ENCODE measurements around the gene RAB17.
A peak's percentile ranks its signal among the peaks of the same experiment; 100 is the strongest.
"Not testable (repeated sequence)": the region's sequence is repeated elsewhere in the genome, so short reads cannot be mapped to it uniquely, and the experiment has no call there.

Gene RAB17

DNA sequence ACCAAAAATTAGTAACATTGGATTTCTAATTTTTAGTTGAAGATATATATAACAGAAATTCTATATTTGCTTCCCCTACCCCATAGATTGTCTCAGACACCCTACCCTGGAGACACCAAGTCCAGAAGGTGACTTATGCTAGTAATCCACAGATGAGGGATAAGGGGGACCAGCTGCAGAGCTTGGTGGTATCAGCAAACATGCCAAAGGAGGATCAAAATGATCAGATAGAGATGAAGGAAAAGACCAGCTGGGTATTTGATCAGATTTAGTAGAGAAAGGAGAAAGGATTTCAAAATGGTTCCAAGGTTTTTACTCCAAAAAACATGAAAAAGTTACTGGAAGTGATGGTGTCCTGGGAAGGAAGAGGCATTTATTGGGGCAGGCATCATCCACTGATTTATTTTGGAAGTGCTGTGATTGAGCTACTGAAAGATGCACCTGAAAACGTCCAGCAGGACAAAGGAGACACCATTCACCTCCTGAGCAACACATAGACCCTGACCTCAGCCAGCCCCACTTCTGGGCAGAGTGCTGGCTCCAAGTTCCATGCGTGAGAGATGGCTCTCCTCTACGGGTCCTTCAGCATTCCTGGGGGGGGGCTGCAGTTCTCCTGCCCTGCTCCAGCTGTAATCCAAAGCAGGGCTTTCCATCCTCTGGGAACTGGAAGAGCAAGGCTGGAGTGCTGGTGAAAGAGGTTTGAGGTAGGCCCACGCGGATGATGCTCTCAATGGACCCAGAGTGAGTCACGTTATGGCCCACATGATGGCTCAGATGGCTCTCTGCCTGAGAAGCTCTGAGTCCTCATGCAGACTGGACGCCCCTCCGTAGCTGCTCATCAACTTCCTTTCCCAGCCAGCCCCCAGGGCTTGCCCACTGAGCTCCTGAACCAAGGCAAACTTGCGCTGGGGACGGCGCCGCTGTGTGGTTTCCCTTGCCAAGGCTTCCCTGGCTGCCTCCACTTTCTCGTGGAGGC is 33.2 kb upstream of the RAB17 start:
- DNase-seq: no peak

DNA sequence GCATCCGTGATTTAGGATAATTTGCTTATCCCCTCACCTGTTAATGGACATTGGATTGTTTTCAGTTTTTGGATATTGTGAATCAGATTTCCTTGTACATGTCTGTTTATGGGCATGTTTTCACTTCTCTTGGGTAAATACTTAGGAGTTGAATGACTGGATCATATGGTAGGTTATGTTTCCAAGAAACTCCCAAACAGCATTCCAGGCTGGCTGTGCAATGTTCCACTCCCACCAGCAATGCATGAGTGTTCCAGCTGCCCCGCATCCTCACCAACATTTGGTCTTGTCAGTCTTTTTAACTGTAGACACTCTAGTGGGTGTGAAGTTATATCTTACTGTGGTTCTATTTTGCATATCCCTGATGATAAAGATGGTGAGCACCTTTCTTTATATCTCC is 27.9 kb upstream of the RAB17 start:
- no peak for DNase-seq

DNA sequence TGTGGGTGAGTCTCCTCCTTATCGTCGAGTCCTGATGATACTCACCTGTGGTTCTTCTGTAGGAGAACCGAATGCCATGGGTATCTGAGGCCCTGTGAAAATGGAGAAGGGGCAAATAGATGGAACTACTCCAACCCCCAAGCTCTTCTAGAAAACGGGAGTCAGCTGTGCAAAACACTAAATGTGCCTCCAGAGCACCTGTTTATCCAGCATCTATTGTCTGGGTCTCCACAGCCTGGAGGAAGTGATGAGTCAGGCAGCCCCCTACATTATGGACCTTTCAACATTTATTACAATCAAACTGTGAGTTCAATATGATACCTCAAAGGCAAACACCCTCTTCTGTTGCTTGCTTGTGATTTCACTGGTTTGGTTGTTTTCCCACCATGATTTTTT is 27.1 kb upstream of the RAB17 start:
- no peak for DNase-seq

DNA sequence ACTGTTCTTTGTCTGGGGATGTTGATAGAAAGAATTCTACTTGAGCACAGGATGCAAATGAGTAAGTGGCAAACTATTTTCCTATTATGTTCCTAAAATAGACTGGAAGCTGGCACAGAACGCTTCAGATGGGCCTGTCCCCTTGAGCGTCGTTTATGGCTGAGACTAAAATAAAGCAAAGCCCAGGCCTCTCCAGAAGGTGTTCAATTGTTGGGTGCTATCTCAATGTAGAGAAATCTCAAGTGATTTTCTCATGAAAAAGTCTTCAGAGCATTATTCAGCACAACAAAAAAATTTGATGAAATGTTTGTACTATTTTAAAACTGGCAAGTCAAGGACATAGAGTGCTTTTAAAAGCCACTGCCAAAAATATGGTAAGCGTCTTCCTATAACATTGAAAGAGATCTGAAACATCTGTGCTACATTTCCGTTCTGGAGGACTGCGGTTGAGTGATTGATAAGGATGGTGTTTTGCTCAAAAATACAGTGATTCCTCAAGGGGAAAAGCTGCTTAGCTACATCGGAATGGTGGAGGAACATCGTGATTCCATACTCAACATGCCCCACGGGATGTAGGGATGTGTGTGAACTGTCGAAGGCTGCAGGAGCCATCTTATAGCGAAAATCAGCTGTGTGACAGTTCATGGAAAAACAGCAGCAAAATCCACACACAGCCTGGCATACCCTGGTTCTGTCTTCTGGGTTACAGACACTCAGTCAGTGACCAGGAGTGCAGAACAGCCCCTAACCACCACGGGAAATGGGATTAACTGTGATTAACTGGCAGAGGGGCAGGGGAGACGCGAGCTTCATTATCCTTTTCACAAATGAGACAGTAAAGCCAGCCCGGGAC is 26.4 kb upstream of the RAB17 start:
- DNase-seq: no peak

DNA sequence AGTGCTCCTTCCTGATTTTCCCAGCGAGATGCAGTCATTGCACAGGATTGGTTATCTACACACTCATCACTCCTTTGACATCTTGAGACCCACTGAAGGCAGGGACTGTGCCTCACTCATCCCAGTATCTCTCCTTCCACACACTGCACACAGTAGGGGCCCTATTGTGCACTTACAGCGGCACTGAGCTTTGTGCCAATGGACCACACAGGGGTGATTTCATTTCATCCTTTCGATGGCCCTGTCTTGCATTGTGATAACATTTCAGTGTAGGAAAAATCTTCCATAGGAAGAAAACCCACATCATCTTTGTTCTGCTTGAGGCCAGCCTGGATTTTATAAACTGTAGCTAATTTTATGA is 25.8 kb upstream of the RAB17 start:
- no peak for DNase-seq

DNA sequence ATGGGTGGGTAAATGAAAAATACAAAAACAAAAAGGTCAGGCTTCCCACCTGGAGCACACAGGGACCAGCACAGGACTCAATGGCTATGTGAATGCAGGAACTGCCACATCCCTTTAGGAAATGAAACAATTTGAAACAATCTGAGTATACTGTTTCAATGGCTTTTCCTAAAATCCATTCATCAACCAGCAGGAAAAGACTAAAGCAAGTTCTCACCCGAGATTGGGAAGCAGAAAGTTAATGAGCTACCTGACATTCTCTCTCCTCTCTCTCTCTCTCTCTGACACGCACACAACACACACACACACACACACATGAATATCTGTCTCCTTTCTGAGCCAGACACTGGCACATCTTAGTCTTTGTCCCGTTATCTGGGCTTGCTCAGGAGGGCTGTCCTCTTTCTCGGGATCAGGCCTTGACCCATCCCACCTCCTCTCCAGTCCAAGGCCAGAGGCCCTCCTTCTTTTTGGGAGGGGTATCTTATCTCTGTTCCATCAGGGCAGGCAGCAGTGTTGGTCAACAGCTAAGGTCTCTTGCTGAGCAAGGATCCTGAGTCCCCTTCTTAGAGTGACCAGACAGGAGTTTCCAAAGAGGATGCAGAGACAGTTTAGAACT is 25.2 kb upstream of the RAB17 start:
- DNase-seq: no peak

DNA sequence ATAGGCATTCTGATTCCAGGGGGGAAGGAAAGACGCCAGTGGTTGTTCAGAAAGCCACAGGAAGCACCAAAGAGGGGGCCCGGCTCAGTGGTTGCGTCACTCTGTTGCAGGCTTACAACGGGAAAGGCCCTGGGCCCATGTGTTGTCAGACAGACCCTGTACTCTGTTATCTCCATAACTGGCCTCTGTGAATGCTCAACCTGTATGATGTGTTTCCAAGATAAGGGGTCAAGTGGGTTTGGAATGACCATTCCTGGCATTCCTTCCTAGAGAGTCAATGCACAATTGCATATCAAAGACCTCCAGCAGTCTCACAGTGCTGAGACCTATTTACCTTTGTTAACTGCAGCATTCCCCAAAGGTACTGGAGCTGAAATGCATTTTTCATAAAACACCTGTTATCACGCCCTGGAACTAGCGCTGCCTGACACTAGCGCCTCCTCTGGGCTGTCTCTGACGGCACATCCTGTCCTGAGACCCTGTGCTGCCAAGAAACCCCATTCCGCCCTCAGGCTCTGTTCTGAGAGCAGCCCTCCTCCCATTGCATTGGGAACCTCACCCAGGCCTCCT is 23.7 kb upstream of the RAB17 start:
- no peak for DNase-seq

DNA sequence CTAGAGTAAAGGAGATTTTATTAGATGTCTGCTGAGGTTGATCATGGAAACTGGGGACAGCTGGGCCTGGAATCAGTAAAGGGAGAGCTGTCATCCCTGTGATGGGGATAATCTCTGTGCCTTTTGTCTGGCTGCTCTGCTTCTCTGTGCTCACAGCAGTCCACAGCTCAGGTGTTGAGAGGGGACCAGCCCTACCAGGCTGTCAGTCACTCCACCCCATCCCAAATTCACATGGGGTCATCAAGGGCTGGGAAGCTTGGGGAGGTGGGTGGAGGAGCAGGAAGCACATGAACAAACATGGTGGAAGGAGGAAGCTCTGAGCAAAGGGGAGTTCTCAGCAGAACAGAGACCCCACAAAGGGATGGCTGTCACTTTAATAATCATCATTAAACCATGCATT is 23.1 kb upstream of the RAB17 start:
- DNase-seq: no peak

DNA sequence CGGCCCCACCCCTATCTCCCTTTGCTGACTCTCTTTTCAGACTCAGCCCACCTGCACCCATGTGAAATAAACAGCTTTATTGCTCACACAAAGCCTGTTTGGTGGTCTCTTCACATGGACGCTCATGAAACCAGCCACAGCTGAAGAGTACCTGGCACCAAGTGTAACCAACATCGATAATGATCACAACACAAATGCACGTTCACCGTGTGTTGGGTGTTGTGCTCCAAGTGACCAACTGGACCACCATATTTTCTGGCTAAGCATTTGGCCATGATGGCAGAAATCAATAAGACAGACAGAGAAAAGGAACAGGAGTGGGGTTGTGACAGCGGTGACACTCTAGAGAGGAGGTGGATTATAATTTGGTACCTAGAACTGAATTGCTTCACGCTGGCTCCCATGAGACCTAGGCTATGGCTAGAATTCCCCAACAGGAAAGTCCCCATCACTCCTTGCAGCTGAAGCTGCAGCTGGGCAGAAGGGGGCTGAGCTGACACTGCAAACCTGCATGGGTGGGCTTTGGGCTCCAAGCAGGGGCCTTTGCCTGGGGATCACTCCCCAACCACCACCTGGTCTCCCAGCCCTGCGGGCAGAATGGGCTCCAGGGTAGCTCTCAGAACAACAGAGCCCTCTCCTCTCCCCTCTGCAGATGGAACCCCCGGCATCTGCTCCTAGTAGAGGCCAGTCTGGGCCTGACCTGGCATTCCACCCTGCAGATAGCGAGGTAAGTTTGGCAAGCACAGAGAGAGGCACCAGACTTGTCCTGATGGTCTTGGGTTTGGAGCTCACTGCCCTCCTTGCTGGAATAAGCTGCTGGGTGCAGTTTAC is 22.2 kb upstream of the RAB17 start:
- DNase-seq: no peak

DNA sequence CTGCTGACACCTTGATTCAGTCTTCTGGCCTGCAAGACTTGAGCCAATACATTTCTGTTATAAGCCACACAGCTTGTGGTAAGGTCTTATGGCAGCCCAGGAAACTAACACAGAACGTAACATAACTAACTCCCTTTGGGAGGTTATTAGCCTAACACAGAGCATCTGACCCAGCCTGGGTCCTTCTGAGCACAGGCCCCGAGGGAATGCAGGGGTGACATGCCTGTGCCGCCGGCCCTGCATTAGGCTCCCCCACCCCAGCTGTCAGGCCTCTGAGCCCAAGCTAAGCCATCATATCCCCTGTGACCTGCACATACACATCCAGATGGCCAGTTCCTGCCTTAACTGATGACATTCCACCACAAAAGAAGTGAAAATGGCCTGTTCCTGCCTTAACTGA is 16.0 kb upstream of the RAB17 start:
- not testable (repeated sequence) for DNase-seq

DNA sequence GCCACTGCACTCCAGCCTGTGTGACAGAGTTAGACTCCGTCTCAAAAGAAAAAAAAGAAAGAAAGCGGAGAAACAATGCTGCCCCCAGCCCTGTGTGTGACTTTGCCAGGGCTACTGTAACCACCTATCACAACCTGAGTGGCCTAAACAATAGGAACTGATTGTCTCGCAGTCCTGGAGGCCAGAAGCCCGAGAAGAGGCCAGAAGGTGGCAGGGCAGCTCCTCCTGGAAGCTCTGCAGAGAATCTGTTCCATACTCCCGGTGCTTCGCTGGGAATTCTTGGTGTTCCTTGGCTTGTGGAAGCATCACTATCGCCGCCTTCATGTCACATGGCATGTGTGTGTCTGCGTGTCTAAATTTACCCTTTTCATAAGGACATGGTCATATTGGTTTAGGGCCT is 14.4 kb upstream of the RAB17 start:
- DNase-seq: no peak

DNA sequence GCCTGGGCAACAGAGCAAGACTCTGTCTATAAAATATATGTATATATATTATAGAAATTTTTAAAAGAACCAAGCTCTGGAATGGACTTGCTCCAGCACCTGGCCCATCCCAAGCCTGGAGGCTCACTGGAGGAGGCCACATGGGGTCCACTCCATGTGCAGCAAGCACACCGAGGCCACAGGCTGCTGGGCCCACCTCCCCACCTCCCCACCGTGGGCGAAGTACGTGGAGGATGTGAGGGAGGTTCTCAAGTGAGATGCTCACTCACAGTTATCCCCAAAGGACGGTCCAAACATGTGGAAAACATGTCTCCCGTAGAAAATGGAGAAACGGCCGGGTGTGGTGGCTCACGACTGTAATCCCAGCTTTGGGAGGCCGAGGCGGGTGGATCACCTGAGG is 13.9 kb upstream of the RAB17 start:
- no peak for DNase-seq

DNA sequence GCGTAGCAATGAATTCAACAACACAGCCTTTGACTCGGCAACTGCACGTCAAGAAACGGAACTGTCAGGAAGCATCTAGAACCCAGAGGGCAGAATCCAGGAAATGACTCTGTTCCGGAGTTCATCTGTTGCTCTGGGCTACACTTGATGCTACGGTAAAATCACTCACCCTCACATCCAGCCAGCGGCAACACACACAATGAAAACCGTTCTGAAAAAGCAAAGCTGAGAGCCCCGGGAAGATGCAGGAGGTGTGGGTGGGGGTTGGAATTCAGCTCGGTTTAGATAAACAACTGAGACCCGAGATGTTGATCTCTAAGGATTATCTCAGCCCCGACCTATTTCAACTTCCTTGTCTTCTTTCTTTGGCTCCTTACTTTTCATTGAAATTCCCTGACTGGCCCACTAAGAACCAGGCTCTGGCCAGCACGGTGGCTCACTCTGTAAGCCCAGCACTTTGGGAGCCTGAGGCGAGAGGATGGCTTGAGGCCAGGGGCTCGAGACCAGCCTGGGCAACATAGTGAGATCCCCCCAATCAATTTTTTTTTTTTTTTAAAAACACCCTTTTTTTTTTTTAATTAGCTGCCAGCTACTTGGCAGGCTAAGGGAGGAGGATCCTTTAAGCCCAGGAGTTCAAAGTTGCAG is 13.3 kb upstream of the RAB17 start:
- peak; percentile 34 for DNase-seq

DNA sequence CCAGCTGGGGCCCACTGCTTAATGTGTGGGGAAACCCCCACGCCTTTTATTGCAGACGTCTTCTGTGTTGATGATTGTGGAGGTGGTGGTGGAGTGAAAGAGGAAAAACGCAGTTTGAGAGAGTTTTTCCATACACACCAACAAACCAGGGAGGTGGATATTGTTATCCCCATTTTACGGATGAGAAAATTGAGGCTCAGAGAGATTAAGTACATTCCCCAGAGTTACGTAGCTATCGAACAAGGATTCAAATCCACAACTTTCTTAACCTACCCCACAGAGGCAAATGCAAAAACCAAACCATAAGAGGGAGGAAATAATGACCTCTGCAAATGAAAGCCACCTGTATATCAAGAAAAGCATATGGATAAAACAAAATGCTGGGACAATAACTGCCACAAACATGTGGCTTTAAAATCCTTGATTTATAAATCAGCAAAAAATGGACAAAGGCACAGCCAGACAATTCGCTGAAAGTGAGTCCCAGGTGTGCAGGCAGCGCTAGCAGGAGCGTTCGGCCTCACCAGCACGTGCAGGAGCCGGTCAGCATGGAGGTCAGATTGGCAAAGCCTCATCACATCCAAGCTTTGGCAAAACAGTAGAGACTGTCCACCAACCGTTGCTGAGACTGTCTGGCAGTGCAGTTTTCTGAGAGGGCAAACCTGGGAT is 12.6 kb upstream of the RAB17 start:
- no peak for DNase-seq

DNA sequence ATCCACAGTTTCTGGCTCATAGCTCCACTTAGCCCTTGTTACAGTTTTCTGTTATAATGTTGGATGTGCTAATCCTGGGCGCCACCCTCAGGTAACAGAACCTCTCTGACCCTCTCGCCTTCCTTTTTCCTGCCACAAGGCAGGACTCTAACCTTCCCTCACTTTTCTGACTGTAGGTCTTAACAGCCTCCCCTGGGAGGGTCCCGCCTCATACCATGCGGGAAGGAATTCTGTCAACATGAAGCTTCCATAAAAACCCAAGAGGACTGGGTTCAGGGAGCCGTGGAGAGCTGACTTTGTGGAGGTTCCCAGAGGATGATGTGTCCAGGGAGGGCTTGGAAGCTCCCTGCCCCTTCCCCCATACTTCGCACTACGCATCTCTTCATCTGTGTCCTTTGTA is 11.9 kb upstream of the RAB17 start:
- no peak for DNase-seq

DNA sequence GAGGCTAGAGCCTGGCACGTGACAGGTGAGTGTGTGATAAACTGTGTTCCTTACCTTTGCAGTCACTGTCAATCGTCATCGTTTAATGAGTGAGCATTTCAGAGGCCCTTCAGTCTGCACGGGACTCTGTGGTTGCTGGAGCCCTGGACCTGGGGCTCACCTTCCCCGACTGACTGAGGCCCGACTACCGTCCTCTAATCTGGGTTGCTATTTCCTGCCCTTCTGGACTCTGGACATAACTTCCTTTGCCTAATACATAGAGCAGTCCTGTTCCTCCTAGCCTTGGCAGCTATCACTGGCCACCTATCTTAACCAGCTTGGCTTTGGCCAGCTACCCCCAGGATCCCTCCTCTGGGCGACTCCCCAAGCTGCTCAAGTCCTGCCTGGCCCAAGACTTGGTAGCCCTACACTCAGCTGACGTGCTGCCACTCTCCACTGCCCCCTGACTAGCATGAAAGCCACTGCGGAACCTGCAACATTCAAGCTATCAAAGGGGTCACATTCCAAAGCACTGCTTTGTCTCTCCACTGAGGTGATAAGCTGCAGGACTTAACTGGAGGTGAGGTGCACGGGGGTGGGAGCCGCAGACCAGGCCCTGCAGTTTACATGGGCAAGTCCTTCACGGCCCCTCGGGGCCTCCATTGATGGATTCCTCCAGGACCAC is 11.1 kb upstream of the RAB17 start:
- no peak for DNase-seq

DNA sequence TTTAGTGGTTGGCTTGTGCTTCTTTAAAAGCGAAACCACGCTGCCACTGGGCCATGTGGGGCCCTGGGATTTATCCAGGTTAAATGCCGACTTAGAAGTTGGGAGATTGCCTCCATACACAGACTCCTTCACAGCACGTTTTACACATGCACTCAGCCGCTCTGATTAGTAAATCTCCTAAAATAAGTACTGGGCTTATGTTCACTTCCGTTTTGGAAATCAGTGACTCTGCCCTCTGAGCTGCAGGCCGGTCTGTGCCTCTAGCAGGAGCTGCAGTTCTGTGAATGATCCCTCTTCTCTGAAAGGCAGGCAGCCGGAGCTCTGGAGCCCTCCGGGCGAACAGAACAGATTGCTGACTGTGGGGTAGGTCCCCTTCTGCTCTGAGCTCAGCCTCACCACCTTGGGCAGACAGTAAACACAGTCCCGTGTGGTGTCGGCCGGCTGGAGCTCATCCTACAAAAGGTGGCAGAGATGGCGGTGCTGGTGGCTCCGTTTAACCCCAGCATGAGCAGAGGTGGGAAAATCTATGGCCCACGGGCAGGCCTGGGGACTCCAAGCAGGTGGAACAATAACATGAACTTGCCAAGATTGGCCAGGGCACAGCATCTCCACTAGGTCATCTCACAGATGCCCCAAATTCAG is 9.8 kb upstream of the RAB17 start:
- DNase-seq: no peak

DNA sequence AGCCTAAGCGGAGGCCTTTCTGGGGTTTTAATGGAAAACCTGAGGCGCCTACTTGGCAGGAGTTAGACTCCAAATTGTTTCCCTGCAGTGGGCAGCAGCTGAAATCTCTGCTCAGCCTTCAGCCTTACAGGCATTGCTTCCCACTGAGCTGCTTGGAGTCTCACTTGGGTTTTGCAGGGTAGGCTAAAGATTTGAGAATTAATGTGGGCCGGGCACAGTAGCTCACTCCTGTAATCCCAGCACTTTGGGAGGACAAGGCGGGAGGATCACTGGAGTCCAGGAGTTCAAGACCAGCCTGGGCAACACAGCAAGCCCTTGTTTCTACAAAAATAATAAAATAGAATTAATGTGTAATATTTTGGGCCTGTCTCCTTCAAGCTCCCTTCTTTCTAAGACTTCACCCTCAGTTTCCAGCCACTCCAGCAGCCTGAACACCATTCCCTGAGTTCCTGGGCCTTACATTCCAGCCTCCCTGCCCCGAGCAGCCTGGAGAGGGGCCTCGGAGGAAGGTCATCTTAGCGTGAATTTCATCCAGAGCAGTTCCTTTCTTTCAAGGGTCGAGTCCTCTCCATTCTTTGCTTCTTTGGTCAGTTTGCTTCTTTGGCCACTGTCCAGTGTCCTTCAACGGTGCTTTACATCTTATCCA is 9.1 kb upstream of the RAB17 start:
- no peak for DNase-seq

DNA sequence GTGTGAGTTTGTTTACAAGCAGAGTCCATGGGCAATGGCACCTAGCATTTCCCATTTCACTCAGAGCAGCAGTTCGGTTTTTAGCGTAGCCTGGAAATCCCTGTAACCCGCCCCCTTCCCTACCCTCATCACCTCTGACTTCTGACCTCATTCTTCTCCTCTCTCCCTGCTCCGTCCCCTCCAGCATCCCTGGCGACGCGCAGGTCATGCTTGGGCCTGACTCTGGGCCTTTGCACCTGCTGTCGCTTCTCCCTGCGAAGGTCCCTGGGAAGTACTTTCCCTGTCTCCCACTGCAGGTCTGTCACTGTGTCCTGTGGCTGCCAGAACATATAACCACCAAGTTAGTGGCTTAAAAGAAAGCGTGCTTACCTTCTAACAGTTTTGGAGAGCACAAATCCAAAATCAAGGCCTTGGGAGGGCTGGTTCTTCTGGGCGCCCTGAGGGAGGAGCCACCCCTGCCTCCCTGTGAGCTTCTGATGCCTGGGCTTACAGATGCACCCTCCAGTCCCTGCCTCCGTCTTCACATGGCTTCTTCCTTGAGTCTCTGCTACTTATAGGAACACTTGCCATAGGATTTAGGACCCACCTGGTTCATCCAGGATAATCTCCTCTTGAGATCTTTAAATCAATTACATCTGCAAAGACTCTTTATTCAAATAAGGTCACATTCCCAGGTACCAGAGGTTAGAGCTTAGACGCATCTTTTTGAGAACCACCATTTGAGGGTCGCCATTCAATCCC is 8.1 kb upstream of the RAB17 start:
- no peak for DNase-seq
